Astrocyte of the cerebellum (primary cell): ENCODE results near the gene LRRC4.

Experiments used
- DNase-seq: peaks from one replicate; pipeline ENCODE4 v3.0.0-alpha.2; 2011; ENCODE audit warnings: low read depth
- H3K4me3 ChIP-seq: 2 replicates; pipeline ENCODE4 v1.5.1; 2011; ENCODE audit warnings: mild to moderate bottlenecking, low read depth, low read length, moderate library complexity
- in situ Hi-C: cut with HindIII; loops from 2 replicates; pipeline ENCODE4 v1.10.0; 2017; ENCODE audit warnings: low sequenced_read_pairs
- TF ChIP-seq, protein P1 (sequence below): IDR thresholded peaks from 2 replicates; pipeline ENCODE4 v1.5.1; 2012; ENCODE audit warnings: low read length, low read depth, moderate library complexity, mild to moderate bottlenecking; ENCODE audit errors: missing control alignments

Gene LRRC4

DNA sequence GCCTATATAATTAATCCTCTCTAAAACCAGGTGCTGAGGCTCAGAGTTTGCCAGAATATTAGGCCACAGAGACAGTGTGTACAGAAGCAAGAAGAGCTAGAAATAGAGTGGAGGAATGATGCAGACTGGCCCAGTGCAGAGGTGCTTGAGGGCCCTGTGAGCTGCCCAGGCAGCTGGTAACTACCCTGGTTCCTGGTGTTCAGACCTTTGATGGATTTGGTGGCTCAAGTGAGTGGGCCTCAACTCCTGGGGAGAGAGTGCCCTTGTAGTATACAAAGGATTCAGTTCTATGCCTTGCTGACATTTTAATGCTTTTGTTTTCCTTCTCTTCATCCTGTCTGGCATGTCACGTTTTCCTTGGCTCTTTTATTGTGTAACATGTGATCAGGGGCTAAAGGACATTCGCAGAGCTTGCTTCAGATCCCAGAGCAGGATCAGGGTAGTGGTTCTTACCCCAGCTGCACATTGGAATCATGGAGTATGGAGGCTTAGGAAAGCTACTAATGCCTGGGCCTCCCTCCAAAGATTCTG lies 20.0 kb downstream of the LRRC4 start:
- TF ChIP-seq, protein P1, sequence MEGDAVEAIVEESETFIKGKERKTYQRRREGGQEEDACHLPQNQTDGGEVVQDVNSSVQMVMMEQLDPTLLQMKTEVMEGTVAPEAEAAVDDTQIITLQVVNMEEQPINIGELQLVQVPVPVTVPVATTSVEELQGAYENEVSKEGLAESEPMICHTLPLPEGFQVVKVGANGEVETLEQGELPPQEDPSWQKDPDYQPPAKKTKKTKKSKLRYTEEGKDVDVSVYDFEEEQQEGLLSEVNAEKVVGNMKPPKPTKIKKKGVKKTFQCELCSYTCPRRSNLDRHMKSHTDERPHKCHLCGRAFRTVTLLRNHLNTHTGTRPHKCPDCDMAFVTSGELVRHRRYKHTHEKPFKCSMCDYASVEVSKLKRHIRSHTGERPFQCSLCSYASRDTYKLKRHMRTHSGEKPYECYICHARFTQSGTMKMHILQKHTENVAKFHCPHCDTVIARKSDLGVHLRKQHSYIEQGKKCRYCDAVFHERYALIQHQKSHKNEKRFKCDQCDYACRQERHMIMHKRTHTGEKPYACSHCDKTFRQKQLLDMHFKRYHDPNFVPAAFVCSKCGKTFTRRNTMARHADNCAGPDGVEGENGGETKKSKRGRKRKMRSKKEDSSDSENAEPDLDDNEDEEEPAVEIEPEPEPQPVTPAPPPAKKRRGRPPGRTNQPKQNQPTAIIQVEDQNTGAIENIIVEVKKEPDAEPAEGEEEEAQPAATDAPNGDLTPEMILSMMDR: no peak
- in situ Hi-C loops: no loop called here
- DNase-seq: no peak
- H3K4me3 ChIP-seq: no peak overlapping the region

DNA sequence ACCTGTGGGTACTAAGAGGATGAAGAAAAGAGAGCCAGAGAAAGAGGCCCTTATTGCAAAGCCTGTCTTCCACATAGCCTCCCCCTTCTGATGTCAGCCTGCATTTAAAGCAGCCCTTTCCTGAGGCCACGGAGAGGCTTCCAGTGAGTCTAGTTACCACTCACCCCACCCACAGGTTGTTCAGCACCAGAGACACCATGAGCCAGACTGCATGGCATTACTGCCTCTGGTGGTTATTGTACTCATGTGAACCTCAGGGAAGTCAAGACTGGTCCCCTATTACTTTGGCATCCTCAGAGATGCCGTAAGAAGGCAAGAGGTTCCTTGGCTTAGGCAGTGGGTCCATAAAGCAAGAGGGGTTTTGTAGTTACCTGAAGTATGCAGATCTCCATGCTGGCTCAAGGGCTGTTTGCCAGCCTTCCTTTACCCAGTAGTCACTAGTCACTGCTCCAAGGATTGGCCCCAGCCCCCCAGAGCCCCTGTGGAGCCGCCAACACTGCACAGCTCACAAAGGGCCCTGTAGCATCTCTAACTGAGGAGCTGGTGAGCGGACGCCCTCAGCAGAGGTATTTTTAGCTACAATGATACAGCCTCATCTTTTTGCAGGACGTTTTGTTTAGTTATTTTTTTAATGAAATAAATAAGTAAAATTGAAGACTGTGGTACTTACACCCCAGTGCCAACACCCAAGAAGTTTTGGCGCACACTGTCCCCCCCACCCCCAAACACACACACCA lies 20.7 kb downstream of the LRRC4 start:
- DNase-seq: no peak
- no peak overlapping the region for H3K4me3 ChIP-seq
- TF ChIP-seq, protein P1: peak; percentile 20
- in situ Hi-C loops: no loop called here

DNA sequence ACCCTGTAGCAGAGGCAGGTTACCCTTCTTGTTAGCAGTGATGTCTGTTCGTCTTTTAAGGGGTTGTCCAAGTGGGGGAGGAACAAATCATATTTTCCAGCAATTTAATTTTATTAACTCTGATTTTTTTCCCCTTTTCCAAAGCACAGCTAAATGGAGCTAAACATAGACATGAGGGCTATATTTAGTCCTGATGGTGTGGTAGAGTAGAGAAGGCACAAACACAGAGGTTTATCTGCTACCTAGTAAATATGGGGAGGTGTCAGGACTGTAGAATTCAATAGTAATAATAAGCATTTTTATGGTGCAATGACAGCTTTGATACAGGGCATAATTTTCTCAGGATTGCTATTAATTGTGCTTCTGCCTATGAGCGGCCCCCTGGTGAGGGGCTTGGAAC lies 22.5 kb downstream of the LRRC4 start:
- no peak for DNase-seq
- no peak overlapping the region for H3K4me3 ChIP-seq
- TF ChIP-seq, protein P1: no peak
- in situ Hi-C loops: no loop called here

DNA sequence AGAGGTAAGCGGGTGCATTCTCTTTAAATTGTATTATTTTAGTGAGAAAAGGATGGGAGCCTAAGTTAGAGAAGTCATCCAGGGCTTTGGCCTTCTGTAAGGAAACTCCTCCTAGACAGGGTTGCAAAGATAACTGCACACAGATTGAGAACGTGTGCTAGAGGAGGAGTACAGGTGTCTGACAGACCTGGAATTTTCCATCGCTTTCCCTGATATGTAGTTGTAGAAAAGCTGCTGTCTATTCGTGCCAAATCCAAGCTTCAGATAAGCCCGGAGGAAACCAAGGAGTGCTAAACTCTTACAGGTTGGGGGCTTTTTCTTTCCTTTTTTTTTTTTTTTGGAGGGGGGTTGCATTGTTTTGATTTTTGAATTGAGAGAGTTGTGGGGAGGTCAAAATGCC lies 23.1 kb downstream of the LRRC4 start:
- in situ Hi-C loops: no loop called here
- H3K4me3 ChIP-seq: no peak overlapping the region
- DNase-seq: no peak
- TF ChIP-seq, protein P1: no peak

DNA sequence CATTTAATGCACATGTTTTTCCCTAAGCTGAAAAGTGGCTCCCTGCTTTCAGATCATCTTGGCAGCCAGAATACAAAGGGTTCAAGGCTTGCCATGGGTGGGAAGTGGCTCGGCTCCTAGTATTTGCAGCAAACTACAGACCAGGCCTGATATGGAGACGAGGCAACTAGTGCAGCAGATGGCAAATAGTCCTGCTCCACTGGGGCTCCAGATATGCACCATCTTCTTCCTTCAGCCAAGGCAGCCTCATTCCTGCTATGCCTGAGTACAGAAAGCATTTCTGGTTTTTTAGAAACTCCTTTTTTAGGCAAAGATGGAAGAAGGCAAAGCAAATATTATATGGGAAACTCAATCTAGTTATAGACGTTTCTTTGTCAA lies 23.9 kb downstream of the LRRC4 start:
- no peak overlapping the region for H3K4me3 ChIP-seq
- TF ChIP-seq, protein P1: no peak
- in situ Hi-C loops: no loop called here
- DNase-seq: no peak

DNA sequence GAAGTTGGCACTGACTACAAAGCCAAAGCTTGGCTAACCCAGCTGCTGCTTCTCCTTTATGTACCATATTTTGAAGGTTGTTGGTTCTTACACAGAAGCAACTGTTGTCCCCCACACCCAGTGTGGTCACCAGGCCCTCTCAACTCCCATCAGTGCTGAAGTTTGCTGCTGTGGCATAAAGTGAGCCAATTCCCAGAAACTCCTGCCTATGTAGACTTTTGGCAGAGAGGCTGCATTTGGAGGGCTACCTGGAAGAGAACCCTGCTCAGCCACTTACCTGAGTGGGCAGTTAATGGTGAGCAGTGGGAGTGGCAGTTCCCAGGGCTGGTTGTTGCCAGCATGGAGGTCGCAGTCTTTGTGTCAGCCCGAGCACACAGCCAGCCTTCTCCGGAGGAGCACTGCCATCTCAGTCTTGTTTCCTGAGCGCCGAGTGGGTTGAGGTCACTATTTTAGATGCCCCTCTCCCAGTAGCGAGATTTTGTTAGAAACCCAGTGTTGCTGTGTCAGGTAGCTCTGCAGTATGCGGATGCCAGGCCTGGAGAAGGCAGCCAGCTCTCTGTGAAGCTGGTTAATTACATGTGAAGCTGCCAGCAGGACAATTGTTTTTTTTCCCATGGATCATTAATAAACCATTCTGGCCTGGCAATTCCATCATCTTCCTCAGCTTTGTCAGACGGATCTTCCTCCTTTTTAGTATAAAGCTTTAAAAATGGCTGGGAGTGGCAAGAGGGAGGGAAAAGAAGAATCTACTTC lies 24.5 kb downstream of the LRRC4 start:
- in situ Hi-C loops: no loop called here
- no peak for DNase-seq
- no peak overlapping the region for H3K4me3 ChIP-seq
- TF ChIP-seq, protein P1: no peak
